Esophagus squamous epithelium (tissue), 4 donors: ENCODE measurements around the gene CAPN2.

Experiments
- CTCF ChIP-seq, 6 experiments: fragments of 450-650 bp in 4 of 6; fragments of 200-600 bp in 2 of 6; sonication (generic) in 2 of 6; IDR thresholded peaks; one replicate each; pipeline ENCODE4 v1.5.1; 2016 to 2019; ENCODE audit warnings: antibody characterized with exemption in 6 of 6, mild to moderate bottlenecking in 4 of 6, moderate library complexity in 4 of 6
- POLR2A ChIP-seq, 4 donors: fragments of 450-650 bp; IDR thresholded peaks; one replicate each; pipeline ENCODE4 v1.6.1; 2017; ENCODE audit warnings: antibody characterized with exemption in 4 of 4, mild to moderate bottlenecking in 4 of 4, moderate library complexity in 3 of 4

DNA sequence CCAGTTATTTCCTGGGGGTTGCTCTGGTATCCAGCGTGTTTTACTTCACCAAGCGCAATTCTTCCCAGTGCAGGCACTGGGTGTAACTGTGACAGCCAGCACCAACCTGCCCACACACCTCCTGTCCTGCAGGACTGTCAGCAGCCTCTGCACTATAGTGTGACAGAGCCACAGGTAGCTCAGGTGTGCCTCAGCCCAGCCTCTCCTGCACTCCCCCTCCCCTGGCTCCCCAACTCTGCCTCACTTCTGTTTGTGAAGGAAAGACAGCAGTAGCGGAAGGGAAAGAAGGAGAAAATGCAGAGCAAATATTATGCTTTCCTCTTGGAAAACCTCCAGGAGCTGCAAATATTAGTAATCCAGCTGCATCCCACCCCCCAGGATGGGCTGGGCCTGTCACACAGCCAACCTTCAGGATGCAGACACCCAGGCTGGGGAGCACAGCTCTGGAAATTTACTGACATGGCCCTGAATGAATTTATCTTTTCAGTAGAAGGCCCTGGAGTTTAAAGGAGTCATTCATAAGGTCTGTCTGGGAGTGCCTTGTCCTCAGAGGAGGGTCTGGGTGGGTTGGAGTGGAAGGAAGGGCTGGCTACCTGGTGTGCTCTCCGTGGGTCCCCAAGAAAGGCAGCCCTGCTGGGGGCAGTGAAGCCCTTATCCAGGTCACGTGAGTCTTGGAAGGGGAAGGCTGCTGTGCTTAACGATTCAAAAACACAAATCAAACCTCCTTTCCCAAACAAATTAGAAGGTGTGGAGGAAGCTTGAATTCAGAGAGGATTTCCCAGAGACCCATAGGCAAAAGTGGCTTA, 20.9 kb downstream of the CAPN2 start:
- TF ChIP-seq CTCF (IDR thresholded peaks at IDR 0.05), result no peak
- TF ChIP-seq POLR2A (IDR thresholded peaks at IDR 0.05), result no peak
